H1 (cell line): ENCODE results near the gene SEC14L6. TPM values are rescaled to one million over a fixed set of nuclear protein-coding genes. Genes with fewer than 3 reads are reported as not detected.

Experiments used
- CTCF ChIA-PET: fragments of 300-600 bp; sonication (Branson Sonifier 250); formaldehyde crosslinking; loops from one replicate; lab custom pipeline; 2021; ENCODE audit not compliant: partially characterized antibody; lab: Charles Lee
- POLR2A ChIA-PET: fragments of 300-600 bp; sonication (Branson Sonifier 250); formaldehyde crosslinking; loops from one replicate; lab custom pipeline; 2021; ENCODE audit warnings: inconsistent platforms; ENCODE audit not compliant: partially characterized antibody; lab: Charles Lee
- DNase-seq, 2 experiments: peaks; one replicate each; pipeline versions ENCODE4 v3.0.0 to v3.0.0-alpha.2; 2010 to 2022; ENCODE audit warnings: low spot score in 2 of 2, low read depth in 1 of 2, mixed read lengths in 1 of 2
- FAIRE-seq: peaks from 2 replicates; lab custom pipeline; 2011; peaks lifted over from hg19 to GRCh38; lab: Jason Lieb, UNC
- H2AFZ ChIP-seq: 2 replicates; pipeline ENCODE4 v1.8.1; 2012; ENCODE audit warnings: low read length, inconsistent platforms
- H2AK5ac ChIP-seq: 2 replicates; pipeline ENCODE4 v1.6.1; 2013; ENCODE audit warnings: low read depth, low read length
- H2BK120ac ChIP-seq: replicated peaks from 2 replicates; pipeline ENCODE3; 2013; ENCODE audit warnings: low read depth, low read length, inconsistent platforms
- H2BK12ac ChIP-seq: 2 replicates; pipeline ENCODE4 v1.6.1; 2013; ENCODE audit warnings: low read depth, low read length
- H2BK15ac ChIP-seq: 2 replicates; pipeline ENCODE4 v1.6.1; 2013; ENCODE audit warnings: low read length
- H2BK20ac ChIP-seq: 2 replicates; pipeline ENCODE4 v1.6.1; 2013; ENCODE audit warnings: low read length
- H2BK5ac ChIP-seq: 2 replicates; pipeline ENCODE4 v1.6.1; 2013; ENCODE audit warnings: low read depth, low read length
- H3K14ac ChIP-seq: 2 replicates; pipeline ENCODE4 v1.6.1; 2013; ENCODE audit warnings: inconsistent platforms; ENCODE audit not compliant: insufficient read length
- H3K18ac ChIP-seq: 2 replicates; pipeline ENCODE4 v1.6.1; 2013; ENCODE audit warnings: low read length; ENCODE audit errors: extremely low read depth
- H3K23ac ChIP-seq: 2 replicates; pipeline ENCODE4 v1.6.1; 2013; ENCODE audit warnings: inconsistent platforms; ENCODE audit not compliant: insufficient read length
- H3K23me2 ChIP-seq: 2 replicates; pipeline ENCODE4 v1.6.1; 2013; ENCODE audit warnings: low read depth, low read length
- H3K27ac ChIP-seq: 2 replicates; pipeline ENCODE4 v1.6.1; 2011; ENCODE audit warnings: low read depth, low read length, inconsistent platforms
- H3K27me3 ChIP-seq, 4 experiments: replicated peaks in 1 of 4; 1 replicate in 1 of 4; 2 replicates in 3 of 4; pipeline versions ENCODE4 v1.6.1 to v1.8.1; 2011 to 2013; ENCODE audit warnings: low read length in 3 of 4, mild to moderate bottlenecking in 3 of 4, inconsistent platforms in 2 of 4, mixed read lengths in 2 of 4, moderate library complexity in 1 of 4; ENCODE audit not compliant: control insufficient read depth in 3 of 4, insufficient read depth in 3 of 4; ENCODE audit errors: extremely low read depth in 1 of 4
- H3K36me3 ChIP-seq, 4 experiments: 2 replicates each; pipeline versions ENCODE4 v1.6.1 to v1.8.1; 2011 to 2013; ENCODE audit warnings: mild to moderate bottlenecking in 4 of 4, low read length in 3 of 4, moderate library complexity in 2 of 4, control low read depth in 1 of 4, inconsistent platforms in 1 of 4; ENCODE audit not compliant: insufficient read depth in 4 of 4, control insufficient read depth in 2 of 4
- H3K4ac ChIP-seq: replicated peaks from 2 replicates; pipeline ENCODE3; 2013; ENCODE audit warnings: low read length, low read depth, mixed read lengths, inconsistent platforms; ENCODE audit not compliant: insufficient read length
- H3K4me1 ChIP-seq, 4 experiments: replicated peaks in 1 of 4; 1 replicate in 1 of 4; 2 replicates in 3 of 4; pipeline versions ENCODE4 v1.6.1 to v1.8.1; 2011 to 2013; ENCODE audit warnings: low read length in 3 of 4, inconsistent platforms in 2 of 4, mixed read lengths in 1 of 4; ENCODE audit not compliant: insufficient read depth in 4 of 4, control insufficient read depth in 3 of 4
- H3K4me2 ChIP-seq, 2 experiments: 2 replicates each; pipeline versions ENCODE4 v1.6.1 to v1.8.1; 2011 to 2013; ENCODE audit warnings: low read depth in 2 of 2, low read length in 2 of 2, control low read depth in 1 of 2, inconsistent platforms in 1 of 2, mild to moderate bottlenecking in 1 of 2; ENCODE audit not compliant: insufficient read depth in 1 of 2
- H3K4me3 ChIP-seq, 4 experiments: fragments of 200-600, 300-600 bp in 1 of 4; sonication (generic), shearing (Covaris generic), sonication (Bioruptor Twin) in 1 of 4; 2 replicates each; pipeline versions ENCODE4 v1.5.1 to v1.8.1; 2011 to 2016; ENCODE audit warnings: low read length in 4 of 4, low read depth in 3 of 4, control low read depth in 2 of 4, inconsistent platforms in 2 of 4, mild to moderate bottlenecking in 2 of 4, mixed read lengths in 1 of 4, moderate library complexity in 1 of 4; ENCODE audit not compliant: insufficient read depth in 2 of 4; ENCODE audit errors: extremely low read depth in 1 of 4
- H3K56ac ChIP-seq: replicated peaks from 2 replicates; pipeline ENCODE3; 2013; ENCODE audit warnings: low read depth, mild to moderate bottlenecking, mixed read lengths, low read length, inconsistent platforms; ENCODE audit not compliant: insufficient read length
- H3K79me1 ChIP-seq: 2 replicates; pipeline ENCODE4 v1.6.1; 2013; ENCODE audit warnings: low read depth, low read length, control low read depth
- H3K79me2 ChIP-seq, 2 experiments: 2 replicates each; pipeline versions ENCODE4 v1.6.1 to v1.8.1; 2012 to 2013; ENCODE audit warnings: low read length in 2 of 2, mild to moderate bottlenecking in 2 of 2, inconsistent platforms in 1 of 2; ENCODE audit not compliant: insufficient read depth in 2 of 2, control insufficient read depth in 1 of 2
- H3K9ac ChIP-seq, 4 experiments: replicated peaks in 1 of 4; 1 replicate in 1 of 4; 2 replicates in 3 of 4; pipeline versions ENCODE4 v1.6.1 to v1.8.1; 2011 to 2013; ENCODE audit warnings: low read depth in 3 of 4, low read length in 3 of 4, control low read depth in 2 of 4, mild to moderate bottlenecking in 2 of 4, moderate library complexity in 2 of 4, inconsistent platforms in 1 of 4; ENCODE audit errors: extremely low read depth in 1 of 4
- H3K9me3 ChIP-seq, 2 experiments: 2 replicates each; pipeline versions ENCODE4 v1.6.1 to v1.8.1; 2012 to 2013; ENCODE audit warnings: mild to moderate bottlenecking in 2 of 2, moderate library complexity in 2 of 2, control low read depth in 1 of 2, inconsistent platforms in 1 of 2, low read depth in 1 of 2, low read length in 1 of 2, mixed read lengths in 1 of 2; ENCODE audit not compliant: insufficient read depth in 2 of 2
- H4K20me1 ChIP-seq, 2 experiments: replicated peaks in 1 of 2; 2 replicates each; pipeline versions ENCODE3 to v1.8.1; 2011 to 2013; ENCODE audit warnings: inconsistent platforms in 2 of 2, low read length in 2 of 2, mild to moderate bottlenecking in 1 of 2; ENCODE audit not compliant: insufficient read depth in 2 of 2, control insufficient read depth in 1 of 2
- H4K5ac ChIP-seq: 2 replicates; pipeline ENCODE4 v1.6.1; 2013; ENCODE audit warnings: low read length, low read depth, mixed read lengths, inconsistent platforms; ENCODE audit not compliant: insufficient read length
- H4K8ac ChIP-seq: 2 replicates; pipeline ENCODE4 v1.8.0; 2013; ENCODE audit warnings: mild to moderate bottlenecking, moderate library complexity, low read length, inconsistent platforms; ENCODE audit not compliant: insufficient read depth; ENCODE audit errors: extremely low read depth
- H4K91ac ChIP-seq: replicated peaks from 2 replicates; pipeline ENCODE3; 2013; ENCODE audit warnings: low read length, mixed read lengths, inconsistent platforms; ENCODE audit not compliant: insufficient read length
- ATF2 ChIP-seq: IDR thresholded peaks from 2 replicates; pipeline ENCODE4 v1.6.1; 2012; ENCODE audit warnings: low read length, inconsistent platforms
- BCL11A ChIP-seq, 2 experiments: IDR thresholded peaks; one replicate each; pipeline ENCODE4 v1.6.1; 2011; ENCODE audit warnings: low read depth in 2 of 2, low read length in 2 of 2, mild to moderate bottlenecking in 2 of 2
- E2F6 ChIP-seq: IDR thresholded peaks from 2 replicates; pipeline ENCODE4 v1.6.1; 2012; ENCODE audit warnings: inconsistent platforms
- EGR1 ChIP-seq: IDR thresholded peaks from 2 replicates; pipeline ENCODE4 v1.6.1; 2011; ENCODE audit warnings: low read depth, low read length, borderline replicate concordance
- EZH2 ChIP-seq: fragments of 200-600 bp; sonication (generic); IDR thresholded peaks from 2 replicates; pipeline ENCODE4 v1.7.1; 2012; ENCODE audit warnings: low read depth, mild to moderate bottlenecking, moderate library complexity, low read length, inconsistent platforms; ENCODE audit not compliant: severe bottlenecking
- HDAC6 ChIP-seq: IDR thresholded peaks from one replicate; pipeline ENCODE4 v1.7.1; 2012; ENCODE audit warnings: low read depth, mild to moderate bottlenecking, inconsistent platforms, low read length, moderate library complexity
- RNF2 ChIP-seq: fragments of 200-900, 300-1000 bp; sonication (generic); IDR thresholded peaks from 2 replicates; pipeline ENCODE4 v1.7.1; 2016; ENCODE audit warnings: borderline replicate concordance, low read depth, mild to moderate bottlenecking, antibody characterized with exemption, low read length; ENCODE audit not compliant: poor library complexity, severe bottlenecking; ENCODE audit errors: missing control alignments
- SIN3A ChIP-seq, 2 experiments: IDR thresholded peaks in 1 of 2; conservative IDR thresholded peaks in 1 of 2; 2 replicates each; pipeline ENCODE4 v1.6.1; 2011 to 2012; ENCODE audit warnings: low read length in 2 of 2, improper control_type of control experiment in 1 of 2, low read depth in 1 of 2, mild to moderate bottlenecking in 1 of 2
- SP4 ChIP-seq: IDR thresholded peaks from 2 replicates; pipeline ENCODE4 v1.6.1; 2012; ENCODE audit warnings: low read length, inconsistent platforms
- SRF ChIP-seq: IDR thresholded peaks from 2 replicates; pipeline ENCODE4 v1.6.1; 2011; ENCODE audit warnings: mild to moderate bottlenecking, low read depth, low read length, moderate library complexity
- TAF1 ChIP-seq: IDR thresholded peaks from 2 replicates; pipeline ENCODE4 v1.6.1; 2011; ENCODE audit warnings: mild to moderate bottlenecking, low read depth, low read length
- WGBS, 2 experiments: shearing (Covaris generic) in 1 of 2; methylation state at CpG; one replicate each; pipeline versions ENCODE4 v1.1.6 to v1.1.7; 2013 to 2015; ENCODE audit warnings: low lambda C conversion rate in 2 of 2, mixed read lengths in 2 of 2, inconsistent platforms in 1 of 2, low coverage in 1 of 2, missing lambda C conversion rate in 1 of 2; ENCODE audit not compliant: insufficient replicate concordance in 2 of 2, insufficient coverage in 1 of 2, insufficient read length in 1 of 2; ENCODE audit errors: extremely low coverage in 1 of 2, missing lambda C conversion rate in 1 of 2; 5-methylcytosine and 5-hydroxymethylcytosine counted together
- polyA plus RNA-seq, 7 experiments: library from polyadenylated mRNA; depleted of rRNA in 3 of 7; stranded (reverse) in 5 of 7; unstranded in 2 of 7; fragments of >200 nt in 5 of 7; fragments of 200-250 nt in 2 of 7; gene quantifications; 1 replicate in 5 of 7; 2 replicates in 1 of 7; 4 replicates in 1 of 7; pipeline versions ENCODE4 v1.2.1 to v1.2.3, GENCODE V29; 2011 to 2013; ENCODE audit warnings: missing spikeins in 2 of 7, mixed read lengths in 2 of 7
- total RNA-seq: library from RNA; stranded (reverse); fragmentation: NEBNext Ultra II Directional; extraction: Animal tissue kit (Norgen Biotek cat#: 25700); gene quantifications from 2 replicates; pipeline ENCODE4 v1.2.1, GENCODE V29; 2021

SEC14L6 gene
- total and polyA plus RNA-seq, 2 of the 8 experiments (the other 6 are each of a cell fraction or from before 2014, with no cell fraction given) = 0.63 to 2.1 TPM

- H4K91ac ChIP-seq = no peak overlapping the region
- POLR2A ChIA-PET = no interaction called here
- H3K27ac ChIP-seq = no peak overlapping the region
- no peak overlapping the region for H3K4ac ChIP-seq
- H2BK15ac ChIP-seq = no peak overlapping the region
- no peaks in the 10 kb centered on the region for H3K79me1 ChIP-seq
- no peak overlapping the region for H2AFZ ChIP-seq
- peaks cover 0 to 4% (median 2%) of the 10 kb centered on the region in 4 experiments; a peak in 2 of 7 replicates for H3K4me1 ChIP-seq
- FAIRE-seq (no peak), DNase-seq (no peak)
- H3K9ac ChIP-seq = no peak overlapping the region
- H2BK5ac ChIP-seq = no peak overlapping the region
- WGBS, 2 experiments = 92% methylated on average over 4 of the region's 4 CpGs; no CpG with 5 or more reads in 1 of the 2 experiments
- no peak overlapping the region for H3K4me3 ChIP-seq
- H2BK20ac ChIP-seq = no peak overlapping the region
- no peaks in the 10 kb centered on the region for H3K36me3 ChIP-seq
- H3K23me2 ChIP-seq = peaks cover 5% of the 10 kb centered on the region; the same call in 1 of the 2 replicates
- H3K18ac ChIP-seq = no peak overlapping the region
- H4K20me1 ChIP-seq = no peaks in the 10 kb centered on the region
- H2BK12ac ChIP-seq = no peak overlapping the region
- no peak overlapping the region for H3K56ac ChIP-seq
- CTCF ChIA-PET = interaction anchor here (1.2 kb wide), 2 partner anchors 16 to 22 kb away, joined by 3 read pairs; no protein-coding TSS in a partner anchor
- no peaks in the 10 kb centered on the region for H3K79me2 ChIP-seq
- H3K14ac ChIP-seq = no peak overlapping the region
- no peaks in the 10 kb centered on the region for H3K9me3 ChIP-seq
- no peak overlapping the region for H4K5ac ChIP-seq
- H2AK5ac ChIP-seq = no peak overlapping the region
- H4K8ac ChIP-seq = no peak overlapping the region
- no peak overlapping the region for H3K23ac ChIP-seq
- TF ChIP-seq ATF2 (no peak), EGR1 (no peak), TAF1 (no peak), RNF2 (no peak), SRF (no peak), SIN3A (conservative IDR thresholded peaks at IDR 0.05 in 1 of 2, IDR thresholded peaks at IDR 0.05 in 1 of 2; ENCODE audit: low read depth in 1 of 2, low read length in 2 of 2) (no peak), HDAC6 (no peak), SP4 (no peak), E2F6 (no peak), EZH2 (no peak), BCL11A (IDR thresholded peaks at IDR 0.05; ENCODE audit: low read depth in 2 of 2, low read length in 2 of 2) (no peak)
- no peak overlapping the region for H3K4me2 ChIP-seq
- peaks cover 0 to 4% (median 0%) of the 10 kb centered on the region in 4 experiments; a peak in 2 of 7 replicates for H3K27me3 ChIP-seq
- H2BK120ac ChIP-seq = no peak overlapping the region
These were observed 38.9 kb downstream of the SEC14L6 start for GRCh38 chr22:30507670-30508069.
